ENCODE data around the gene SCG2.

SCG2 gene

DNA sequence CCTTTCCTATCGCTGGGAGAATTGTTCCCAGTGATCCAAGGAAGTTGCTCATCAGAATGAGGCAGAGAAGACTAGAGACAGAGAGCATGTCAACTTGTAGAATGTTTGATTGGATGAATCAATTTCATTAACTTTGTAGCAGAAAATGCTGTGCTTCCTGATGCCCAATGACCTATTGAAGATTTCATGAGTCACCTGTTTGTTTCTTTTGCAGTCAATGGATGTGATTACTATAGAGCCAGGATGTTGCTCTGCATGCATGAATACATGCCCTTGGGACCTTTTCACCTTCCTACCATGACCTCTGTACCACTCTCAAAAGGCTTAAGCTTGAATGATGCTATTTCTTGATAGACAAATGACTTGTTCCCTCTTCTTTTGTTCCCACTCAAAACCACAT lies 23.3 kb downstream of the SCG2 start:
- H3K9me2 ChIP-seq (replicated peaks; ENCODE audit: insufficient read depth, low read length) = no peaks in the 10 kb centered on the region
- no peak overlapping the region for H2AFZ ChIP-seq (ENCODE audit: low read length)
- H3K4me1 ChIP-seq (ENCODE audit: low read length) = no peaks in the 10 kb centered on the region
- H3K9me3 ChIP-seq (replicated peaks; ENCODE audit: insufficient read depth, low read length) = no peaks in the 10 kb centered on the region
- H3K4me3 ChIP-seq (ENCODE audit: low read length) = no peak overlapping the region
- no peaks in the 10 kb centered on the region for H3K36me3 ChIP-seq (replicated peaks; ENCODE audit: insufficient read depth, low read length)
- H4K20me1 ChIP-seq (ENCODE audit: insufficient read depth, low read length) = no peaks in the 10 kb centered on the region
- no peak overlapping the region for H3K9ac ChIP-seq (ENCODE audit: low read length)
- H3K79me2 ChIP-seq (ENCODE audit: low read length) = no peaks in the 10 kb centered on the region
- DNase-seq = no peak
- no peaks in the 10 kb centered on the region for H3F3A ChIP-seq (ENCODE audit: insufficient read depth, low read length)
- H3K27ac ChIP-seq (ENCODE audit: low read length) = no peak overlapping the region
- no peak overlapping the region for H3K4me2 ChIP-seq (ENCODE audit: low read depth, low read length)
- H3K27me3 ChIP-seq (replicated peaks; ENCODE audit: insufficient read depth, low read length) = no peaks in the 10 kb centered on the region
- TF ChIP-seq EZH2phosphoT487 (IDR thresholded peaks at IDR 0.05; ENCODE audit: low read length) = no peak
- no peak for TF ChIP-seq EZH2 (optimal IDR thresholded peaks at IDR 0.05; ENCODE audit: low read depth, low read length)
- TF ChIP-seq CTCF (IDR thresholded peaks at IDR 0.05; ENCODE audit: low read length) = no peak

- no peaks in the 10 kb centered on the region for H3K9me3 ChIP-seq (replicated peaks; ENCODE audit: insufficient read depth, low read length)
- DNase-seq = no peak
- H3K36me3 ChIP-seq (replicated peaks; ENCODE audit: insufficient read depth, low read length) = no peaks in the 10 kb centered on the region
- TF ChIP-seq EZH2 (optimal IDR thresholded peaks at IDR 0.05; ENCODE audit: low read depth, low read length) (no peak), CTCF (IDR thresholded peaks at IDR 0.05; ENCODE audit: low read length) (no peak), EZH2phosphoT487 (IDR thresholded peaks at IDR 0.05; ENCODE audit: low read length) (no peak)
- no peaks in the 10 kb centered on the region for H3K4me1 ChIP-seq (ENCODE audit: low read length)
- no peaks in the 10 kb centered on the region for H3K9me2 ChIP-seq (replicated peaks; ENCODE audit: insufficient read depth, low read length)
- no peaks in the 10 kb centered on the region for H4K20me1 ChIP-seq (ENCODE audit: insufficient read depth, low read length)
- H2AFZ ChIP-seq (ENCODE audit: low read length) = no peak overlapping the region
- H3K4me3 ChIP-seq (ENCODE audit: low read length) = no peak overlapping the region
- H3K4me2 ChIP-seq (ENCODE audit: low read depth, low read length) = no peak overlapping the region
- no peak overlapping the region for H3K9ac ChIP-seq (ENCODE audit: low read length)
- no peak overlapping the region for H3K27ac ChIP-seq (ENCODE audit: low read length)
- no peaks in the 10 kb centered on the region for H3K27me3 ChIP-seq (replicated peaks; ENCODE audit: insufficient read depth, low read length)
- H3K79me2 ChIP-seq (ENCODE audit: low read length) = no peaks in the 10 kb centered on the region
- no peaks in the 10 kb centered on the region for H3F3A ChIP-seq (ENCODE audit: insufficient read depth, low read length)
Measured at GRCh38 chr2:223576873-223577272, 25.3 kb downstream of the SCG2 start.

GRCh38 chr2:223570784-223571183 lies 31.4 kb downstream of the SCG2 start:
- Histone ChIP-seq H3K4me2 (ENCODE audit: low read depth, low read length) (no peak overlapping the region), H3K27ac (ENCODE audit: low read length) (no peak overlapping the region)

More at GRCh38 chr2:223570784-223571183, 31.4 kb downstream of the SCG2 start:
- no peak overlapping the region for H3K9ac ChIP-seq (ENCODE audit: low read length)
- no peak overlapping the region for H2AFZ ChIP-seq (ENCODE audit: low read length)
- no peaks in the 10 kb centered on the region for H3K9me3 ChIP-seq (replicated peaks; ENCODE audit: insufficient read depth, low read length)
- no peaks in the 10 kb centered on the region for H3K9me2 ChIP-seq (replicated peaks; ENCODE audit: insufficient read depth, low read length)
- H4K20me1 ChIP-seq (ENCODE audit: insufficient read depth, low read length) = no peaks in the 10 kb centered on the region
- no peaks in the 10 kb centered on the region for H3K4me1 ChIP-seq (ENCODE audit: low read length)
- no peaks in the 10 kb centered on the region for H3K27me3 ChIP-seq (replicated peaks; ENCODE audit: insufficient read depth, low read length)
- no peak overlapping the region for H3K4me3 ChIP-seq (ENCODE audit: low read length)
- H3F3A ChIP-seq (ENCODE audit: insufficient read depth, low read length) = no peaks in the 10 kb centered on the region
- TF ChIP-seq EZH2 (optimal IDR thresholded peaks at IDR 0.05; ENCODE audit: low read depth, low read length) = no peak
- no peak for TF ChIP-seq CTCF (IDR thresholded peaks at IDR 0.05; ENCODE audit: low read length)
- TF ChIP-seq EZH2phosphoT487 (IDR thresholded peaks at IDR 0.05; ENCODE audit: low read length) = no peak
- H3K79me2 ChIP-seq (ENCODE audit: low read length) = no peaks in the 10 kb centered on the region
- no peak for DNase-seq
- no peaks in the 10 kb centered on the region for H3K36me3 ChIP-seq (replicated peaks; ENCODE audit: insufficient read depth, low read length)

Data from MM.1S (cell line).